ENCODE measurements around the gene EFCC1.

EFCC1 gene

DNA sequence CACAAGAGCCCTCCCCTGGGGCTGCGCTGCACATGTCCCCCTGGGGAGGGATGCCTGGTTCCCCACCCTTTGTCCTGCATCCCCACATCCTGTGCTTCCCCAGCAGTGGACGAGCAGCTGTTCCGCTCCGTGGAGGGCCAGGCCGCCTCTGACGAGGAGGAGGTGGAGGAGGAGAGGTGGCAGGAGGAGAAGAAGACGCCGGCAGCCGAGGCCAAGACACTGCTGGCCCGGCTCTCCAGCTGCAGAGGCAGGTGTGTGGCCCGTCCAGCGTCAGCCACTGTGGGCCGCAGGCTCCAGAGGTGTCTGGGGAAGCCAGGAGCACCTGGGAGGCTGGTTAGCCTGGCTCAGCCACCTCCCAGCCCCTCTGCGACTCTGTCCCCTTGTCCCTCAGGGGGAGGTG is 31.6 kb downstream of the EFCC1 start:
- DNase-seq (ENCODE audit: low spot score), result no peak

GRCh38 chr3:129033151-129033550 is 32.0 kb downstream of the EFCC1 start:
- no peak for DNase-seq (ENCODE audit: low spot score)

- DNase-seq (ENCODE audit: low spot score), result no peak
Observed at GRCh38 chr3:129033633-129034321, 32.7 kb downstream of the EFCC1 start.

GRCh38 chr3:129034642-129035041 is 33.5 kb downstream of the EFCC1 start:
- DNase-seq (ENCODE audit: low spot score), result no peak

- no peak for DNase-seq (ENCODE audit: low spot score)
Observed at GRCh38 chr3:129035360-129036221, 34.5 kb downstream of the EFCC1 start.

DNA sequence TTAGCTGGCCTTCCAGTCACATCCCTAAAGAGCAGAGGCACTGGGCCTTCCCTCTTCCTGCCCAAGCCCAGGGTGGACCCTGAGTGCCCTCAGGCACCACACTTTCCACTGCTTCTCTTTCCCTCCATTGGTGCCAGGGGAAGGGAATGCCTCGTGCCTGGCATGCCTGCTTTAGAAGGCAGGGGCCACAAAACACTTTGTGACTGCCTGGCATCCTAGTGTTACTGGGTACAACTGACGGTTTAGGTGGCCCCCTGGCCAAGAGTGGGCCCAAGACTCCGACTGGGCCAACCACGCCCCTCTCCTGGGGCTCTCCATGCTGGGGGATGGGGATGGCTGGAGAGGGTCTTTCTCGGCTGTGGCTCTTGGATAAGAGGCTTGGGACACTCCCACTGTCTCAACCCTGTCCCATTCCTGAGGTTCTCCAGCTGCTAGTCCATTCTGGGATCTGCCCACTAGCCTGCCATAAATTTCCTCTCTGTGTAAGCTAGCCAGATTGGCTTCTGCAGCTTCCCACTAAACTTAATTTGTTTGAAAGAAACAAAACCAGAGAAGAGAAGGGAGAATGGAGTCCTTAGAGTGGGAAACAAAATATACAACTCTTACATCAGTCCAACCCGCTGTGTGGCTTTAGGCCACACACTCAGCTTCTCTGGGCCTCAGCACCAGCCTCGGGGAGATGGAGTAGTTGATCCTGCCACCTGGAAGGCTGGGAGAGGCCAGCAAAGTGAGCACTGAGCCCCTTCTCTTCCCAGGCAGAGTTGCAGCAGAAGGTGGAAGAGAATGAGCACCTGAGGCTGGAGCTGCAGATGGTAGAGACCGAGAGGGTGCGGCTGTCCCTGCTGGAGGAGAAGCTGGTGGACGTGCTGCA is 35.4 kb downstream of the EFCC1 start:
- DNase-seq (ENCODE audit: low spot score), result no peak

- DNase-seq (ENCODE audit: low spot score), result no peak
Observed at GRCh38 chr3:129037093-129037419, 36.0 kb downstream of the EFCC1 start.

- DNase-seq (ENCODE audit: low spot score), result no peak
Observed at GRCh38 chr3:129038121-129038855, 37.2 kb downstream of the EFCC1 start.

DNA sequence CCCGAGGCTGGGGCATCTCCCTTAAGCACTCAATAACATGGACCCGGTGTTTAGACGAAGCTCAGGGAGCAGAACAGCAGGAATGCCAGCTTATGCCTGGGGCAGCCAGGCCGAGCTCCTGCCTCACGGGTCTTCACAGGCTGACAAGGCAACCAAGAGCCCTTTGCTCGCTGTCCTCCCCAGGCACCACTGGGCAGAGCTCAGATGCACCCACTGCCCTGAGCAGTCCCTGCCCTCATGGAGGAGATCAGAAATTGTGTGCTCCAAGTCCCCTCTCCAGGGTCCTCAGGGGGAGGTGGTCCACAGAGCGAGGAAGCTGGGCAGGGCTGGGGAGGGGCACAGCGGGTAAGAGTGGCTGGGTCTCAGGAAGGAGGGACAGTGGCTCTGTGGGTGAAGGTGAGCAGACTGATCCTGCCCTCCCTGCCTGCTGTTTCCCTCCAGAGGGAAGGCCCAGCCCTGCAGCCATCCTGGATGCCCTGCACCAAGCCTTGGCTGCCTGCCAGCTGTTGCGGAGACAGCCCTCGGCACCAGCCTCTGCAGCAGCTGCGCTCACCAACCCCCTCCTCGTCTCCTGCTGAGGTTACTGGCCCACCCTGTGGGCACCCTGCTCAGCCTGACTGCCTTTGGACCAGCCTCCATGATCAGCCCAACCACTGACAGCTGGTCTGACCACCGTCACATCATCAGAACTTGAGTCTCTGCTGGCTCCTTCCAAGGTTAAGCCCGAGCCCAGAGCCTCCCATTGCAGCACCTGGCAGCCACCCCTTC is 38.4 kb downstream of the EFCC1 start:
- no peak for DNase-seq (ENCODE audit: low spot score)

DNA sequence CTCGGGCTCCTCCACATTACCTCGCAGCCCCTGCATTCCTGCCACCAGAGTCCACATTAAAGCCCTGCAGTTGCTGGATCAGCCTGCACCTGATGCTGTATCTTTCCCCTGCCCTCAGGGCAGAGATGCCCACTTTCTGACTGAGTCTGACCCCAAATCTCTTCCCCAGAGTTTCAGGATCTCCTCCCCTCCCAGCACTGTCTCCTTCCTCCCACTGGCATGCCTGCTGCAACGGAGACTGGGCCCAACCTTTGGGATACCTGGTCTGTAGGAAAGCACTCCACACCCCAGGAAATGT is 38.9 kb downstream of the EFCC1 start:
- no peak for DNase-seq (ENCODE audit: low spot score)

- no peak for DNase-seq (ENCODE audit: low spot score)
Observed at GRCh38 chr3:129040579-129041300, 39.6 kb downstream of the EFCC1 start.

DNA sequence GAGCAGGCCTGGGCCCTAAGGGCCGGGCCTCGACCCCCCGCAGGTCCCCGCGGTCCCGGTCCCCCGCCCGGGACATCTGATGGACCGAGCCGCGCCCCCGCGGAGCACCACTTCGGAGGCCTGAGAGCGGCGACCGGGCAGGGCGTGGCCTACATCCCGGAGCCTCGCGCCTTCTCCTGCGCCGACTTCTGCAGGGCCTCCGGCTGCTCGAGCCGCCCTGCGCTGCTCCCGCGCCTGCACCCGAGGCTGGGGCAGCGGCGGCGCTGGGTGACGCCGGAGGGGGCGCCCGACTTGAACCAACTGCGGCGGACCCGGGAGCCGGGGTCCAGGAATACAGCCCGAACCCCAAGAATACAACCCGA is 44.6 kb downstream of the EFCC1 start:
- DNase-seq (ENCODE audit: low spot score), result no peak

- DNase-seq (ENCODE audit: low spot score), result no peak
Observed at GRCh38 chr3:129046037-129046731, 45.1 kb downstream of the EFCC1 start.

DNA sequence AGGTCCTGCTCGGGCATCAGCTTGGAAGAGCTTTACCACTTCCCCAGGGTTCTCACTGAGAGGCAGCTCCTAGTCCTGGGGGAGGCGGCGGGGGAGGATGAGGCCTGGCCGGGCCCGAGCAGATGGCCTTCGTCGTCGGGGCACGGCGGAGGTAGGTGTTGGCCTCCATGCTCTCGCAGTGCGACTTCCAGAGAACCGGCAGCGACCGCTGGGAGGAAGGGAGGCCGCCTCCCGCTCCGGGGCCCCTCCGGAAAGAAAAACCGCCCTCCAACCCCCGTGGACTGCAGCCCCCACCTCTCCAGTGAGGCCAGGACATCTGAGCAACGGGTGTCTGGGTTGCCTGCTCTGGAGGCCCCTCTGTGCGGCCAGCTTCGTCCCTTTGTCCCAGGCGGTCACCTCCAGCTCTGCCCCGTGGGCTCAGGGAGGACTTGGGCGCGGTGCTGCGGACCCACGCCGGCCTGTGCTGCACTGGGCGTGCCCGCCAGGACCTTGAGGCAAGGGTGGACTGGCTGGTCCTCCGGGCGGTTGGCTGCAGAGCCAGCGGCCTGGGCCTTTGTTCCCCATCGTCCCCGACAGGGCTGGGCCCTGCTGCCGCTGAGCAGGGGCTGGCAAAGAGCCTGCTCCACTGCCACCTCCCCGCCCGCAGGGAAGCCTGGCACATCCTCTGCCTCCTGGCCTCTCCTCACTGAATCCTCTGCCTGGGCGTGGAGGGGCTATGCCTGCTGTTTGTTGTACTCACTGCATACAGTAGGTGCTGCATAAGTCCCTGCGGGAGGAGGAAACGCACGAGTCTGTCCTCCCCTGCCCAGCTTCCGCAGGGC is 45.8 kb downstream of the EFCC1 start:
- DNase-seq (ENCODE audit: low spot score), result no peak

GRCh38 chr3:129047553-129047839 is 46.4 kb downstream of the EFCC1 start:
- no peak for DNase-seq (ENCODE audit: low spot score)

DNA sequence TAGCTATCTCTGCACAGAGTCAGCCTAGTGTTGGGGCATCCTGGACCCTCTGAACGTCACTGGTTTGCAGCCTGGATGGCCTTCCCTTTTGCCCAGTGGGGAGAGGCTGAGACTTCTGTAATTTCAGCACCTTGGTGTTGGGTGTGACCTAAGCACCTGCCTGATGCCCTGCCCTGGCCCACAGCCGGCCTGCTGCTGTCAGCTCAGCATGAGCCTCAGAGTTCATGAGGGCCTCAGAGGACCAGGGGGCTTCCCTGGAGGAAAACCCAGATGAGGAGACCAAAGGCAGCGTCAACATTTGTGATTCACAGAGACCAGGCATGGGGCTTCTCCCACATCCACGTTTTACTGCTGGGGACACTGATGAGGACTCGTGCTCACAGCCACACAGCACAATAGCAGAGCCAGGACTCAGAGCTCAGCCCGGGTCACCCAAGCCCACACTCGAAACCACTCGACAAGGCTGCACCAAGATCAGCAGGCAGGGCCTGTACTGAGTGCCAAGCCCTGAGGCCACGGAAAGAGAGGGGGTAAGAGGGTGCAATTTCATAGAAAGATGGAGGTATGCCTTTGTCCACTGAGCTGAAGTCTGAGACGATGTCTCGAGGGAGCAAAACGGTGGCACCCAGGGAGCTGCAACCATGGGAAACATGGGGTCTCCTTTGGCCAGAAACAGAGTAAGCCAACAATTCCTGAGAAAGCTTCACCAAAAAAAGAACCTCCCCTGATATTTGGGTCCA is 49.6 kb downstream of the EFCC1 start:
- DNase-seq (ENCODE audit: low spot score), result no peak

DNA sequence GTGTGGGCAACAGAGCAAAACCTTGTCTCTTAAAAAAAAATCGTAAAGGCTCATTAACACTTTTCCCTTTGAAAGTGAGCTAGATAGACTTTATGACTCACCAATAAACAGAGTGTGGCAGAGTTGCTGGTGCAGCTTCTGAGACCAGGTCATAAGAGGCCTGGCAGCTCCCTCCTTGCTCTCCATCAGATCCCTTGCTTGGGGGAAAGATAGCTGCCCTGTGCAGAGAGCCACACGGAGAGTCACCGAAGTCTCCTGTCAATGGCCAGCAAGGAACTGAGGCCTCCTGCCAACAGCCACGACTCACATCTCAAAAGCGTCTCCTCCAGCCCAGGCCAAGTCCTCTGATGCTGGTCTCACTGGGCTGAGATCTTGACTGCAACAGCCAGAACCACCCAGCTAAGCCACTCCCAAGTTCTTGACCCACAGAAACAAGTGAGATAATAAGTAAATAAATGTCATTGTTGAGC is 50.8 kb downstream of the EFCC1 start:
- no peak for DNase-seq (ENCODE audit: low spot score)

- DNase-seq (ENCODE audit: low spot score), result no peak
Observed at GRCh38 chr3:129052675-129053074, 51.6 kb downstream of the EFCC1 start.

All from putamen (tissue), 1 donor.